ENCODE data around the gene SYNGAP1.

SYNGAP1 gene

GRCh38 chr6:33380272-33380981 is 39.4 kb upstream of the SYNGAP1 start:
- TF ChIP-seq, protein P1, sequence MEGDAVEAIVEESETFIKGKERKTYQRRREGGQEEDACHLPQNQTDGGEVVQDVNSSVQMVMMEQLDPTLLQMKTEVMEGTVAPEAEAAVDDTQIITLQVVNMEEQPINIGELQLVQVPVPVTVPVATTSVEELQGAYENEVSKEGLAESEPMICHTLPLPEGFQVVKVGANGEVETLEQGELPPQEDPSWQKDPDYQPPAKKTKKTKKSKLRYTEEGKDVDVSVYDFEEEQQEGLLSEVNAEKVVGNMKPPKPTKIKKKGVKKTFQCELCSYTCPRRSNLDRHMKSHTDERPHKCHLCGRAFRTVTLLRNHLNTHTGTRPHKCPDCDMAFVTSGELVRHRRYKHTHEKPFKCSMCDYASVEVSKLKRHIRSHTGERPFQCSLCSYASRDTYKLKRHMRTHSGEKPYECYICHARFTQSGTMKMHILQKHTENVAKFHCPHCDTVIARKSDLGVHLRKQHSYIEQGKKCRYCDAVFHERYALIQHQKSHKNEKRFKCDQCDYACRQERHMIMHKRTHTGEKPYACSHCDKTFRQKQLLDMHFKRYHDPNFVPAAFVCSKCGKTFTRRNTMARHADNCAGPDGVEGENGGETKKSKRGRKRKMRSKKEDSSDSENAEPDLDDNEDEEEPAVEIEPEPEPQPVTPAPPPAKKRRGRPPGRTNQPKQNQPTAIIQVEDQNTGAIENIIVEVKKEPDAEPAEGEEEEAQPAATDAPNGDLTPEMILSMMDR (conservative IDR thresholded peaks at IDR 0.05) = no peak
- no peak for TF ChIP-seq ZFX (IDR thresholded peaks at IDR 0.05)
- no peak overlapping the region for H3K27ac ChIP-seq

DNA sequence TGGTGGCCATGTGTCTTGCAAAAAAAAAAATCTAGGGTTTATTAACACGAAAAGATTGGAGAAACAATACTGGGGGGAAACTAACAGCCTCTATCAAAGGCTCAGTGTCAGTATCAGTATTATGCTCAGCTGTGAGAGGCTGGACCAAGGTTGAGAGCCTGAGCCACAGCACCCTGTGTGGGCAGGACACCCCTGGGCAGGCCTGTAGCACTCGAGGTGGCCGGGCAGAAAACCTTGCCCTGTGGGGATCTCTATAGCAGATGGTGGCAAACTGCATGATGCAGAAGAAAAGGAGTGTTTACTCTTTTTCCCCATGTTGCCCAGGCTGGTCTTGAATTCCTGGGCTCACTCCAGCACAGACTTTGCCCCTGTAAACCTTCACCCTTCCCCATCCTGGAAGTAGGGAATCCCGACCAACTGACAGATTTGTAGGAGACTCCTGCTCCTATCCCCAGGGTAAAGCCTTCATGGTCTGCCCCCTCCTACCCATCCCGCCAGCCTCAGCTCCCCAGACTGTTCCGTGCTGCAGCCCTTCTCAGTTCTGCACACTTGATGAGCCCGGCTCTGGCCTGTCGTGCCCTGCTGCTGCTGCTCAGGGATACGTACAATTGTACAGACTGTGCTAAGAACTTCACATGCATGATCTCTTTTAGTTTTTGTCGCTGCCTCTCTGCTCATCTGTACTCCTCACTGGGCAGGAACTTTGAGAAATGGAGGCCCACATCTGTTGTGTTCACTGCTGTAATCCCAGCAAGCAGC is 36.3 kb upstream of the SYNGAP1 start:
- TF ChIP-seq, protein P1 (conservative IDR thresholded peaks at IDR 0.05) = no peak
- no peak for TF ChIP-seq ZFX (IDR thresholded peaks at IDR 0.05)
- no peak overlapping the region for H3K27ac ChIP-seq

GRCh38 chr6:33384581-33385020 is 35.3 kb upstream of the SYNGAP1 start:
- no peak overlapping the region for H3K27ac ChIP-seq
- no peak for TF ChIP-seq ZFX (IDR thresholded peaks at IDR 0.05)
- TF ChIP-seq, protein P1 (conservative IDR thresholded peaks at IDR 0.05) = peak; percentile 48

GRCh38 chr6:33390173-33390572 is 29.7 kb upstream of the SYNGAP1 start:
- TF ChIP-seq, protein P1 (conservative IDR thresholded peaks at IDR 0.05) = no peak
- TF ChIP-seq ZFX (IDR thresholded peaks at IDR 0.05) = no peak
- no peak overlapping the region for H3K27ac ChIP-seq

DNA sequence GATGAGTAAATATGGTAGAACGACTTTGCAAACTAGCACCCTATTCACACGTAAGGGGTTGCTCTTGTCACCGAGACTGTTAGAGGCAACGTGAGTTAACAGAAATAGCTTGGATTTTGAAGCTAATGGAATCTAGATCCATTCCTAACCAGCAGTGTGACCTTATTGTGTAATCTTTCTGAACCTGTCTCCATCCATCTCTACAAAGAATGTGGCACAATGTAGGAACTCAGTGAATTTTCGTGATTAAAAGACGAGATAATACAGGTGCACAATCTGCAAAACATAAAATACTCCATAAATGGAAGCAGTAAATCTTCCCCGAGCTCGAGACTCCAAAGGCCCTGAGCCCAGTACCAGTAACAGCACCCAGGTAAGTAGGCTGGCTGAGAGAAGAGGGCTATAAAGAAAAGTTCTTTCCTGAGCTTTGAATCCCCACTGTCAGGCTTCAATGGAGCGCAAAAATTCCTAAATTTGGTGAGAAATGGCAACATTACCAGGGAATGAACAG is 29.0 kb upstream of the SYNGAP1 start:
- H3K27ac ChIP-seq = peak overlapping the region; percentile 98
- peak; percentile 45; the same call in 1 of the 2 replicates for TF ChIP-seq ZFX (IDR thresholded peaks at IDR 0.05)
- TF ChIP-seq, protein P1 (conservative IDR thresholded peaks at IDR 0.05) = 0 out of 2 replicates have a peak, but pooled peaks have one; percentile 58

- TF ChIP-seq, protein P1 (conservative IDR thresholded peaks at IDR 0.05) = peak; percentile 99
- TF ChIP-seq ZFX (IDR thresholded peaks at IDR 0.05) = no peak
- peak within 1 kb of the TSS; percentile 98 for H3K27ac ChIP-seq
These were observed 28.5 kb upstream of the SYNGAP1 start, which contains the start of gene KIFC1 for GRCh38 chr6:33391278-33391921. Gene KIFC1, plus strand, starts transcription at chr6:33391823. Its CDS starts 163 bp downstream, at chr6:33391986.

Data from C4-2B (cell line).